ENCODE measurements around the gene GNA14.
"Not testable (repeated sequence)": the region's sequence is repeated elsewhere in the genome, so short reads cannot be mapped to it uniquely, and the experiment has no call there.

Gene GNA14

GRCh38 chr9:77433675-77434445, 214.3 kb downstream of the GNA14 start:
- no peak overlapping the region for H3K4me3 ChIP-seq (ENCODE audit: low read length)
- peak; percentile 67 for DNase-seq (ENCODE audit: low read depth, low spot score)

GRCh38 chr9:77432053-77432452, 216.1 kb downstream of the GNA14 start:
- DNase-seq (ENCODE audit: low read depth, low spot score): no peak

GRCh38 chr9:77429928-77430327, 218.2 kb downstream of the GNA14 start:
- no peak overlapping the region for H3K4me3 ChIP-seq (ENCODE audit: low read length)
- no peak for DNase-seq (ENCODE audit: low read depth, low spot score)

More at GRCh38 chr9:77432053-77432452, 216.1 kb downstream of the GNA14 start:
- no peak overlapping the region for H3K4me3 ChIP-seq (ENCODE audit: low read length)

GRCh38 chr9:77427256-77427927, 220.7 kb downstream of the GNA14 start:
- DNase-seq (ENCODE audit: low read depth, low spot score): no peak
- no peak overlapping the region for H3K4me3 ChIP-seq (ENCODE audit: low read length)

- H3K4me3 ChIP-seq (ENCODE audit: low read length): no peak overlapping the region
- no peak for DNase-seq (ENCODE audit: low read depth, low spot score)
These were observed 221.4 kb downstream of the GNA14 start for GRCh38 chr9:77426712-77427111.

- no peak for DNase-seq (ENCODE audit: low read depth, low spot score)
- H3K4me3 ChIP-seq (ENCODE audit: low read length): no peak overlapping the region
These were observed 223.1 kb downstream of the GNA14 start for GRCh38 chr9:77424993-77425392.

GRCh38 chr9:77423841-77424240, 224.3 kb downstream of the GNA14 start:
- DNase-seq (ENCODE audit: low read depth, low spot score): no peak

GRCh38 chr9:77422969-77423368, 225.2 kb downstream of the GNA14 start:
- no peak for DNase-seq (ENCODE audit: low read depth, low spot score)

More at GRCh38 chr9:77423841-77424240, 224.3 kb downstream of the GNA14 start:
- no peak overlapping the region for H3K4me3 ChIP-seq (ENCODE audit: low read length)

GRCh38 chr9:77421506-77422265, 226.4 kb downstream of the GNA14 start:
- no peak for DNase-seq (ENCODE audit: low read depth, low spot score)
- H3K4me3 ChIP-seq (ENCODE audit: low read length): no peak overlapping the region

More at GRCh38 chr9:77422969-77423368, 225.2 kb downstream of the GNA14 start:
- no peak overlapping the region for H3K4me3 ChIP-seq (ENCODE audit: low read length)

- DNase-seq (ENCODE audit: low read depth, low spot score): no peak
- no peak overlapping the region for H3K4me3 ChIP-seq (ENCODE audit: low read length)
These were observed 227.5 kb downstream of the GNA14 start for GRCh38 chr9:77420641-77421040.

- no peak overlapping the region for H3K4me3 ChIP-seq (ENCODE audit: low read length)
- no peak for DNase-seq (ENCODE audit: low read depth, low spot score)
These were observed 229.9 kb downstream of the GNA14 start for GRCh38 chr9:77418226-77418625.

GRCh38 chr9:77417566-77417965, 230.6 kb downstream of the GNA14 start:
- H3K4me3 ChIP-seq (ENCODE audit: low read length): no peak overlapping the region
- no peak for DNase-seq (ENCODE audit: low read depth, low spot score)

GRCh38 chr9:77408521-77408920, 239.6 kb downstream of the GNA14 start:
- DNase-seq (ENCODE audit: low read depth, low spot score); H3K4me3 ChIP-seq (ENCODE audit: low read length): not testable (repeated sequence)

GRCh38 chr9:77403239-77403638, 244.9 kb downstream of the GNA14 start:
- no peak for DNase-seq (ENCODE audit: low read depth, low spot score)
- no peak overlapping the region for H3K4me3 ChIP-seq (ENCODE audit: low read length)

GRCh38 chr9:77402286-77402685, 245.8 kb downstream of the GNA14 start:
- no peak overlapping the region for H3K4me3 ChIP-seq (ENCODE audit: low read length)
- DNase-seq (ENCODE audit: low read depth, low spot score): no peak

GRCh38 chr9:77399964-77400363, 248.2 kb downstream of the GNA14 start:
- no peak overlapping the region for H3K4me3 ChIP-seq (ENCODE audit: low read length)
- DNase-seq (ENCODE audit: low read depth, low spot score): no peak

GRCh38 chr9:77398581-77398980, 249.5 kb downstream of the GNA14 start:
- H3K4me3 ChIP-seq (ENCODE audit: low read length); DNase-seq (ENCODE audit: low read depth, low spot score): not testable (repeated sequence)

- no peak for DNase-seq (ENCODE audit: low read depth, low spot score)
- H3K4me3 ChIP-seq (ENCODE audit: low read length): no peak overlapping the region
These were observed 255.8 kb downstream of the GNA14 start for GRCh38 chr9:77392328-77392727.

GRCh38 chr9:77391834-77392233, 256.3 kb downstream of the GNA14 start:
- DNase-seq (ENCODE audit: low read depth, low spot score): no peak
- H3K4me3 ChIP-seq (ENCODE audit: low read length): no peak overlapping the region

- DNase-seq (ENCODE audit: low read depth, low spot score): no peak
- H3K4me3 ChIP-seq (ENCODE audit: low read length): no peak overlapping the region
These were observed 261.9 kb downstream of the GNA14 start for GRCh38 chr9:77386187-77386586.

Measured in Jurkat, Clone E6-1 (cell line).